ENCODE data around the gene ERCC1. TPM values are rescaled to one million over a fixed set of nuclear protein-coding genes. Genes with fewer than 3 reads are reported as not detected.

ERCC1 gene
- total RNA-seq, 1 donor from 2014 or later = 71.8 TPM

DNA sequence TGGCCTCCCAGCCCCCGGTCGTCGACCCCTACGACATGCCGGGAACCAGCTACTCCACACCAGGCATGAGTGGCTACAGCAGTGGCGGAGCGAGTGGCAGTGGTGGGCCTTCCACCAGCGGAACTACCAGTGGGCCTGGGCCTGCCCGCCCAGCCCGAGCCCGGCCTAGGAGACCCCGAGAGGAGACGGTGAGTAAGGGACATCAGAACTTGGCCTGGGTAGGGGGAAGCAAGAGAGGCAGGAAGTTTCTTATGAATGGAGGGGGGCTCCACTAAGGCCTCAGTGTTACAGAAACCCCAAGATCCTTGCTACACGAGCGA lies 47.0 kb upstream of the ERCC1 start:
- Mint-ChIP-seq H3K9me3 (no peaks in the 10 kb centered on the region), H3K36me3 (peaks cover 4% of the 10 kb centered on the region), H3K4me3 (peak overlapping the region; percentile 94), H3K27me3 (peaks cover 56% of the 10 kb centered on the region), H3K27ac (peak overlapping the region; percentile 92), H3K4me1 (ENCODE audit: unreplicated experiment) (peaks cover 8% of the 10 kb centered on the region)
- TF ChIP-seq, protein P1, sequence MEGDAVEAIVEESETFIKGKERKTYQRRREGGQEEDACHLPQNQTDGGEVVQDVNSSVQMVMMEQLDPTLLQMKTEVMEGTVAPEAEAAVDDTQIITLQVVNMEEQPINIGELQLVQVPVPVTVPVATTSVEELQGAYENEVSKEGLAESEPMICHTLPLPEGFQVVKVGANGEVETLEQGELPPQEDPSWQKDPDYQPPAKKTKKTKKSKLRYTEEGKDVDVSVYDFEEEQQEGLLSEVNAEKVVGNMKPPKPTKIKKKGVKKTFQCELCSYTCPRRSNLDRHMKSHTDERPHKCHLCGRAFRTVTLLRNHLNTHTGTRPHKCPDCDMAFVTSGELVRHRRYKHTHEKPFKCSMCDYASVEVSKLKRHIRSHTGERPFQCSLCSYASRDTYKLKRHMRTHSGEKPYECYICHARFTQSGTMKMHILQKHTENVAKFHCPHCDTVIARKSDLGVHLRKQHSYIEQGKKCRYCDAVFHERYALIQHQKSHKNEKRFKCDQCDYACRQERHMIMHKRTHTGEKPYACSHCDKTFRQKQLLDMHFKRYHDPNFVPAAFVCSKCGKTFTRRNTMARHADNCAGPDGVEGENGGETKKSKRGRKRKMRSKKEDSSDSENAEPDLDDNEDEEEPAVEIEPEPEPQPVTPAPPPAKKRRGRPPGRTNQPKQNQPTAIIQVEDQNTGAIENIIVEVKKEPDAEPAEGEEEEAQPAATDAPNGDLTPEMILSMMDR (conservative IDR thresholded peaks at IDR 0.05) = no peak
- no peak for DNase-seq (ENCODE audit: extremely low spot score, unreplicated experiment)

DNA sequence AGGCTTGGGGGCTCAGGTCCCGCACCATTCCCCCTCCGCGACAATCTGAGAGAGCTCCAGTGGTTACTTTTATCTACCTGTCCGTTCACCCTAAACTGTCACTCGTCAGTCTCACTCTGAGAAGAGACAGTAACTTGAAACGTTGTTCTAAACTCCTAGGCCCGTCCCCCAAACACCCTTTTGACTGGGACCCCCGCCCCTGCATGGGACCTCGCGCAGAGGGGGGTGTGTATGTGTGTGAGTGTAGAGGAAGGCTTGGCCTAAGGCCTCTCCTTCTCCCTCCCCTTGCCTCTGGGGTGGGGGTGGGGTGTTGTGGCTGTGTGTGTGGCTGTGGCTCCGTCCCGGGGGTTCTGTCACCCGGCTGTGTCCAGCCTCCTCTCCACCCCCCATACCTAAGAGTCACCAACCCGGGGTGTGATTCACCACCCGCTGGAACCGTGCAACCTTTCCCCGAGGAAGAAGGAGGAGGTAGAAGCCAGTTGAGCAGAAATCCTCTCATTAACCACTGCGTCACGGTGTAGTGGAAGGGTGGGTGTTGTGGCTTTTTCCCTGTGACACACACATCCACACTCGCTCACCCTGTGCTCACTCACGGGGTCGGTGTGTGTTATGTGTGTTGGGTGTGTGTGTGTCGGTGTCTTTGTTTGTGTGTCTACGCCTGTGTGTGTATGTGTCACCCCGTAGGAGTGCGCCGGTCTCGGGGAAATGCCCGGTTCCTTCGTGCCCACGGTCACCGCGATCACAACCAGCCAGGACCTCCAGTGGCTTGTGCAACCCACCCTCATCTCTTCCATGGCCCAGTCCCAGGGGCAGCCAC lies 46.4 kb upstream of the ERCC1 start:
- Mint-ChIP-seq H3K36me3 (peaks cover 4% of the 10 kb centered on the region), H3K27me3 (peaks cover 50% of the 10 kb centered on the region), H3K4me3 (peak overlapping the region; percentile 94), H3K9me3 (no peaks in the 10 kb centered on the region), H3K4me1 (ENCODE audit: unreplicated experiment) (peaks cover 8% of the 10 kb centered on the region), H3K27ac (peak overlapping the region; percentile 92)
- no peak for DNase-seq (ENCODE audit: extremely low spot score, unreplicated experiment)
- TF ChIP-seq, protein P1 (conservative IDR thresholded peaks at IDR 0.05) = no peak

DNA sequence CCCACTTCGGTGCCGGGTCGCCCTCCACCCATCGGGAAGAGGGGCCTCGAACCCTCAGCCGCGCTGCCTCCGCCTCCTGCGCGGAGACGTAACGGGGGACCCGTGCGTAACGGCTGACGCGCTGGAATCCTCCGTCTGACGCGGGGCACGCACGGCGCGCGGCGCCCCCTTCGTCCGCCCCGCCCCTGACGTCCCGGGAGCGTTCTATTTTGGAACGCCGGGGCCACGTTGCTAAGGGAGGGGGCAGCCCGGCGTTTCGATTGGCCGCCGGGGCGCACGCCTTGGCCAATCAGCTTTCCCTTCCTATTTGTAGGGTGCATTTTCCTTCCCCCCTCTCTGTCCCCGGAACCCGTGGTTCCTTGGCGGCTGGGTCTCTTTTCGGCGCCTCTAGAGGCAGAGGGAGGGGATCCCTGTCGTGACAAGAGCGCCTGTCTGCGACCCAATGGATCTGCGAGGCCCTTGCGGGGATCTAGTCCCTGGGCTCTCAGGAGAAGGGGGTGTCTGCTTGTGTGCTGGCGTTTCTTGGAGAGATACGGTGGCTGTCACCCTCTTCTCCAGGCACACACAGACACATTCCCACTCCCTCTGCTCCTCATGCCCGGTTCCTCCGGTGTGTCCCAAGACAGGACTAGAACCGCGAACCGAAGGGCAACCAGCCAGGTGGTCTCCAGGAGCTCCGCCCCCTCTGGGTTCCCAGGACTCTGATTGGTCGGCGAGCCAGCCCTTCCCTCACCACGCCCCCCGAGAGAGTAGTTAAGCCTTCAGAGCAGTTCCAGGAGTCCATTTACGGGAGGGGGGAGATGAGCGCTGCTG lies 45.6 kb upstream of the ERCC1 start:
- Mint-ChIP-seq H3K27ac (peak overlapping the region; percentile 92), H3K27me3 (peaks cover 48% of the 10 kb centered on the region), H3K9me3 (no peaks in the 10 kb centered on the region), H3K4me3 (peak overlapping the region; percentile 94), H3K4me1 (ENCODE audit: unreplicated experiment) (peaks cover 8% of the 10 kb centered on the region), H3K36me3 (peaks cover 4% of the 10 kb centered on the region)
- TF ChIP-seq, protein P1 (conservative IDR thresholded peaks at IDR 0.05) = no peak
- DNase-seq (ENCODE audit: extremely low spot score, unreplicated experiment) = peak; percentile 96

DNA sequence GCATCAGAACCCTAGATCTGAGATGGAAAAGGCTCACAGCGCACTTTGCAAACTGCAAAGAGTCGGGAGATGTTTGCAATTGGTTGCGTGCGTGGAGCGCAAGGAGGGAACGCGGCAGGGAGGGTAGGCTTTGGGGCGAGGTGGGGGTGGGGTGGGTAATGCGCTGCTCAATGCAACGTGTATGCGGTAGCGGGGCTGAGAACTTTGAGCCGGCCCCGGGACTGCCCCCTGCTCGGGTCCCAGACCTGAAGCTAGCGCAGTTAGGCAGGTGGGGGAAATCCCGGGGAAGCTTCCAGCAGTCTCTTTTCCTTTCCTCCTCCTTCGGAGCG lies 45.0 kb upstream of the ERCC1 start:
- Mint-ChIP-seq H3K9me3 (no peaks in the 10 kb centered on the region), H3K36me3 (peaks cover 4% of the 10 kb centered on the region), H3K27me3 (peaks cover 42% of the 10 kb centered on the region), H3K27ac (peak overlapping the region; percentile 92), H3K4me3 (peak overlapping the region; percentile 94), H3K4me1 (ENCODE audit: unreplicated experiment) (peaks cover 8% of the 10 kb centered on the region)
- TF ChIP-seq, protein P1 (conservative IDR thresholded peaks at IDR 0.05) = no peak
- DNase-seq (ENCODE audit: extremely low spot score, unreplicated experiment) = no peak

DNA sequence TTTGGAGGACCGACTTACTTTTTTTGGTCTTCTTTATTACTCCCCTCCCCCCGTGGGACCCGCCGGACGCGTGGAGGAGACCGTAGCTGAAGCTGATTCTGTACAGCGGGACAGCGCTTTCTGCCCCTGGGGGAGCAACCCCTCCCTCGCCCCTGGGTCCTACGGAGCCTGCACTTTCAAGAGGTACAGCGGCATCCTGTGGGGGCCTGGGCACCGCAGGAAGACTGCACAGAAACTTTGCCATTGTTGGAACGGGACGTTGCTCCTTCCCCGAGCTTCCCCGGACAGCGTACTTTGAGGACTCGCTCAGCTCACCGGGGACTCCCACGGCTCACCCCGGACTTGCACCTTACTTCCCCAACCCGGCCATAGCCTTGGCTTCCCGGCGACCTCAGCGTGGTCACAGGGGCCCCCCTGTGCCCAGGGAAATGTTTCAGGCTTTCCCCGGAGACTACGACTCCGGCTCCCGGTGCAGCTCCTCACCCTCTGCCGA lies 44.5 kb upstream of the ERCC1 start:
- no peak for DNase-seq (ENCODE audit: extremely low spot score, unreplicated experiment)
- peaks cover 8% of the 10 kb centered on the region for H3K4me1 Mint-ChIP-seq (ENCODE audit: unreplicated experiment)
- H3K9me3 Mint-ChIP-seq = no peaks in the 10 kb centered on the region
- peak overlapping the region; percentile 92 for H3K27ac Mint-ChIP-seq
- peak overlapping the region; percentile 94 for H3K4me3 Mint-ChIP-seq
- peaks cover 37% of the 10 kb centered on the region for H3K27me3 Mint-ChIP-seq
- TF ChIP-seq, protein P1 (conservative IDR thresholded peaks at IDR 0.05) = no peak
- H3K36me3 Mint-ChIP-seq = peaks cover 4% of the 10 kb centered on the region
